HG02840 (cell line): ENCODE data around the gene NEAT1.

Experiments
- ATAC-seq: cut with Tn5 transposase; IDR thresholded peaks from one replicate; pipeline ENCODE4 v1.9.1; 2021; ENCODE audit warnings: mild to moderate bottlenecking, moderate library complexity, moderate number of reproducible peaks; ENCODE audit not compliant: unreplicated experiment, low FRiP score

Gene NEAT1

GRCh38 chr11:65432686-65433582 lies 10.3 kb downstream of the NEAT1 start:
- no peak for ATAC-seq

- ATAC-seq: no peak
Observed at GRCh38 chr11:65433657-65434056, 11.1 kb downstream of the NEAT1 start.

- ATAC-seq: no peak
Observed at GRCh38 chr11:65434057-65434666, 11.6 kb downstream of the NEAT1 start.

GRCh38 chr11:65434667-65435410 lies 12.2 kb downstream of the NEAT1 start:
- no peak for ATAC-seq

- ATAC-seq: no peak
Observed at GRCh38 chr11:65435411-65435931, 12.9 kb downstream of the NEAT1 start.

- no peak for ATAC-seq
Observed at GRCh38 chr11:65435981-65436411, 13.4 kb downstream of the NEAT1 start.

GRCh38 chr11:65436412-65437032 lies 13.9 kb downstream of the NEAT1 start:
- ATAC-seq: no peak

- ATAC-seq: no peak
Observed at GRCh38 chr11:65437436-65438227, 15.0 kb downstream of the NEAT1 start.

GRCh38 chr11:65438257-65439151 lies 15.9 kb downstream of the NEAT1 start:
- ATAC-seq: no peak

- ATAC-seq: no peak
Observed at GRCh38 chr11:65439331-65440181, 17.0 kb downstream of the NEAT1 start.

- no peak for ATAC-seq
Observed at GRCh38 chr11:65440831-65441499, 18.4 kb downstream of the NEAT1 start.

- ATAC-seq: no peak
Observed at GRCh38 chr11:65442842-65443331, 20.3 kb downstream of the NEAT1 start.

GRCh38 chr11:65444314-65445051 lies 21.9 kb downstream of the NEAT1 start:
- no peak for ATAC-seq

- ATAC-seq: no peak
Observed at GRCh38 chr11:65445101-65445603, 22.6 kb downstream of the NEAT1 start.

GRCh38 chr11:65445604-65446445 lies 23.2 kb downstream of the NEAT1 start:
- no peak for ATAC-seq
